Adrenal gland (tissue), 12 donors: Measurements from ENCODE around the gene LMAN1L. TPM values are rescaled to one million over a fixed set of nuclear protein-coding genes. Genes with fewer than 3 reads are reported as not detected.

Source experiments
- DNase-seq, 7 donors: peaks; one replicate each; pipeline ENCODE4 v3.0.0-alpha.2; 2019 to 2020
- H3K27ac ChIP-seq, 5 donors: fragments of 200-600 bp; sonication (generic) in 4 of 5; 1 replicate in 3 of 5; 2 replicates in 2 of 5; pipeline versions ENCODE4 v1.5.1 to v1.8.0; 2016 to 2020; ENCODE audit warnings: mild to moderate bottlenecking in 1 of 5
- H3K27me3 ChIP-seq: fragments of 200-600 bp; 2 replicates; pipeline ENCODE4 v1.8.0; 2021
- H3K36me3 ChIP-seq, 2 donors: fragments of 200-600 bp; replicated peaks in 1 of 2; 1 replicate in 1 of 2; 2 replicates in 1 of 2; pipeline versions ENCODE4 v1.5.1 to v1.8.0; 2018 to 2022
- H3K4me1 ChIP-seq, 2 donors: fragments of 200-600 bp; replicated peaks in 1 of 2; 1 replicate in 1 of 2; 2 replicates in 1 of 2; pipeline versions ENCODE4 v1.5.1 to v1.8.0; 2018 to 2021
- H3K4me3 ChIP-seq, 4 donors: fragments of 200-600 bp; sonication (generic) in 3 of 4; one replicate each; pipeline ENCODE4 v1.5.1; 2016 to 2018
- H3K9me3 ChIP-seq, 3 donors: fragments of 200-600 bp; sonication (generic) in 1 of 3; replicated peaks in 1 of 3; 1 replicate in 2 of 3; 2 replicates in 1 of 3; pipeline versions ENCODE4 v1.5.1 to v1.8.0; 2016 to 2021
- POLR2A ChIP-seq, 2 donors: fragments of 450-650 bp; IDR thresholded peaks; one replicate each; pipeline ENCODE4 v1.6.1; 2017; ENCODE audit warnings: antibody characterized with exemption in 2 of 2, mild to moderate bottlenecking in 2 of 2, moderate library complexity in 1 of 2
- WGBS, 4 donors: extraction: QIAGEN DNeasy Blood & Tissue Kit in 2 of 4; methylation state at CpG; one replicate each; pipeline versions ENCODE4 v1.1.5 to v1.1.7; 2013 to 2017; 5-methylcytosine and 5-hydroxymethylcytosine counted together
- intact Hi-C, 2 donors: fragments of 100-400 bp; cut with DNase I; formaldehyde crosslinking; loops; one replicate each; pipeline versions ENCODE4 v1.14.1 to v1.15.0; 2022 to 2023
- polyA plus RNA-seq, 3 donors: library from polyadenylated mRNA; stranded (reverse); fragments of 200-250 nt in 2 of 3; fragments of 350-450 nt in 1 of 3; fragmentation: Illumina TruSeq in 1 of 3; extraction: RNeasy Lipid Tissue Mini Kit (QIAGEN cat#74804) in 1 of 3; gene quantifications; one replicate each; pipeline ENCODE4 v1.2.3, GENCODE V29; 2013 to 2014
- total RNA-seq, 9 donors: library from RNA; depleted of rRNA in 4 of 9; stranded (reverse); fragments of >200 nt in 4 of 9; fragments of 120-200 nt in 1 of 9; fragmentation: NEBNext Ultra II Directional in 1 of 9; extraction: Animal tissue kit (Norgen Biotek cat#: 25700) in 1 of 9; gene quantifications; one replicate each; pipeline versions ENCODE4 v1.1.0 to v1.2.4, GENCODE V29; 2013 to 2023
- TF ChIP-seq, protein P1 (sequence below), 6 experiments: fragments of 450-650 bp in 4 of 6; fragments of 200-600 bp in 2 of 6; sonication (generic) in 1 of 6; IDR thresholded peaks; 1 replicate in 5 of 6; 2 replicates in 1 of 6; pipeline versions ENCODE4 v1.5.1 to v1.8.0; 2016 to 2021; ENCODE audit warnings: antibody characterized with exemption in 6 of 6, mild to moderate bottlenecking in 2 of 6, moderate library complexity in 1 of 6
- donor health status: healthy with polysubstance abuse.
- donor health status: Bipolar disorder and iron deficiency.
- donor health status: DM: yes; HTN: yes; CAD: no.
- donor health status: DM: no; HTN: no; CAD: no.
- donor health status: DM: no; HTN: no; CAD: no.
- donor health status: DM: yes; HTN: yes; CAD: no.

LMAN1L gene
- total and polyA plus RNA-seq, 12 donors: 0.28 to 12.5 (median 5.1) TPM; not detected in 1

DNA sequence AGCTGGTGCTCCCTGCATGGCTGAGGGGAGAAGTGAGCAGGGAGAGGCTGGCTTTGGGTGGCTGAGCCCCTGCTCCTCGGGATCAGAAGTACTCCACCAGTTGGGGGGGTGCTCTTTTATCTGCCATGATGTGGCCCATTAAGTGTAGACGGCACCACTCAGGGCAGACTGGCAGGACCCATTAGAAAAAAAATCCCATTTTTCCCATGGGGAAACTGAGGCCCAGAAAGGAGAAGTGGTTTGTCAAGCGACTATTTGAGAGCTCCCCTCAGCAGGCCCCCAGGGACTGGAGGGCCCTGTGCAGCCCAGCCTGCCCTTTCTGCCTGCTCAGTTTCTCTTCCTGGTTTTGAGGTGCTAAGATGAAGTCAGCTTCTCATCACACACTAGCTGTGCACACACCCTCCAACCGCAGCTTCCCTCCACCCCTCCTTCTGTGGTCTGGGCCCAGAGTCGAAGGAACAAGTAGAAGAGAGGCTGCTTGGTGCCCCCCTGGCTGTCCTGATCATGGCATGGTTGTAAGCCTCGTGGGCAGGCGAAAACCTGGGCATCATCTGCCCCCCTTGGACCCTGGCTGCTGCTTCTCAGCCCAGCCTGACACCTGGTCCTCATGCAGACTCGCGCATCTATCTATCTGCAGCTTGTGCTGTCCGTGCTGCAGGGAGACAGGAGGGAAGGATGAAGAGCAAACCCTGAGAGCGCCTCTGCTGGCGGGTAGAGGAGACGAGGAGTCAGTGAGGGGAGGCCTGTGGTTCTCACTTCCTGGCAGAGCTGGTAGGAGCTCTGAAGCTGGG lies 25.2 kb upstream of the LMAN1L start:
- H3K4me1 ChIP-seq: peaks cover 32 to 93% of the 10 kb centered on the region in 2 donors
- peak overlapping the region in 3 of 5 donors; percentile 31 to 83 (median 60) for H3K27ac ChIP-seq
- DNase-seq: peak in 6 of 7 donors; percentile 52 to 83 (median 64)
- H3K4me3 ChIP-seq: no peak overlapping the region
- no peaks in the 10 kb centered on the region for H3K9me3 ChIP-seq
- no peaks in the 10 kb centered on the region for H3K36me3 ChIP-seq
- intact Hi-C loops: no loop called here
- 46 to 67% (median 61%) methylated on average over 13 of the region's 13 CpGs for WGBS, 4 donors
- H3K27me3 ChIP-seq: no peaks in the 10 kb centered on the region
- TF ChIP-seq, protein P1, sequence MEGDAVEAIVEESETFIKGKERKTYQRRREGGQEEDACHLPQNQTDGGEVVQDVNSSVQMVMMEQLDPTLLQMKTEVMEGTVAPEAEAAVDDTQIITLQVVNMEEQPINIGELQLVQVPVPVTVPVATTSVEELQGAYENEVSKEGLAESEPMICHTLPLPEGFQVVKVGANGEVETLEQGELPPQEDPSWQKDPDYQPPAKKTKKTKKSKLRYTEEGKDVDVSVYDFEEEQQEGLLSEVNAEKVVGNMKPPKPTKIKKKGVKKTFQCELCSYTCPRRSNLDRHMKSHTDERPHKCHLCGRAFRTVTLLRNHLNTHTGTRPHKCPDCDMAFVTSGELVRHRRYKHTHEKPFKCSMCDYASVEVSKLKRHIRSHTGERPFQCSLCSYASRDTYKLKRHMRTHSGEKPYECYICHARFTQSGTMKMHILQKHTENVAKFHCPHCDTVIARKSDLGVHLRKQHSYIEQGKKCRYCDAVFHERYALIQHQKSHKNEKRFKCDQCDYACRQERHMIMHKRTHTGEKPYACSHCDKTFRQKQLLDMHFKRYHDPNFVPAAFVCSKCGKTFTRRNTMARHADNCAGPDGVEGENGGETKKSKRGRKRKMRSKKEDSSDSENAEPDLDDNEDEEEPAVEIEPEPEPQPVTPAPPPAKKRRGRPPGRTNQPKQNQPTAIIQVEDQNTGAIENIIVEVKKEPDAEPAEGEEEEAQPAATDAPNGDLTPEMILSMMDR (IDR thresholded peaks at IDR 0.05): peak in 4 of 6 experiments; percentile 23 to 38 (median 26)
- no peak for TF ChIP-seq POLR2A (IDR thresholded peaks at IDR 0.05)

GRCh38 chr15:74788042-74788682 lies 24.5 kb upstream of the LMAN1L start:
- H3K36me3 ChIP-seq: no peaks in the 10 kb centered on the region
- WGBS, 4 donors: 42 to 89% (median 51%) methylated on average over 4 to 7 of the region's 7 CpGs
- TF ChIP-seq, protein P1 (IDR thresholded peaks at IDR 0.05): no peak
- no peak for TF ChIP-seq POLR2A (IDR thresholded peaks at IDR 0.05)
- H3K4me1 ChIP-seq: peaks cover 28 to 92% of the 10 kb centered on the region in 2 donors
- no peaks in the 10 kb centered on the region for H3K9me3 ChIP-seq
- intact Hi-C loops: no loop called here
- H3K4me3 ChIP-seq: peak overlapping the region in 1 of 4 donors; percentile 9
- no peaks in the 10 kb centered on the region for H3K27me3 ChIP-seq
- no peak for DNase-seq
- H3K27ac ChIP-seq: peak overlapping the region in 2 of 5 donors; percentile 60 to 83

GRCh38 chr15:74788683-74789151 lies 23.9 kb upstream of the LMAN1L start:
- intact Hi-C loops: no loop called here
- Histone ChIP-seq H3K4me1 (peaks cover 26 to 92% of the 10 kb centered on the region in 2 donors), H3K27ac (peak overlapping the region in 3 of 5 donors; percentile 28 to 83 (median 60)), H3K4me3 (peak overlapping the region in 1 of 4 donors; percentile 9), H3K27me3 (no peaks in the 10 kb centered on the region), H3K9me3 (no peaks in the 10 kb centered on the region), H3K36me3 (no peaks in the 10 kb centered on the region)
- DNase-seq: no peak
- TF ChIP-seq, protein P1 (IDR thresholded peaks at IDR 0.05): no peak
- TF ChIP-seq POLR2A (IDR thresholded peaks at IDR 0.05): no peak
- WGBS, 4 donors: 61 to 81% (median 71%) methylated on average over 8 to 9 of the region's 9 CpGs

DNA sequence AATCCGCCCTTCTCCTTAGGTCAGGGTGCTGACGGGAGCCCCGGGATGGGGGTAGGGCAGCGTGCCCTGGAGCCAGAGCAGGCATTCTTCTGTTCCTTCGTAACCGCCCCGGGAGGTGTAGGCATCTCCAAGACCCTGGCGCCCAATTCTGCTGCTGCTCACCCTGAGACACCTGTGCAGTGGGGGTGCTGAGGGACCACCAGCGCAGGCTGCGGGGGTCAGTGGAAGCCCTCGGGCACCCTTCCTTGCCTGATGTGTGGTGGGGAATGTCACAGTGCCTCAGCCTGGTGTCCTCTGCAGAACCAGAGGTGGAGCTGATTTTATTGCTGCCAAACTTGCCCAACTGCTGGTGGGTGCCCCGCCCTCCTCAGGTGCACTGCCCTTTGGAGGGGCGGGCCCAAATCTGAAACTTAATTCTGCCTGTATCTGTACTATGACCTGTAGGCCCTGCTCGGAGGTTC lies 23.4 kb upstream of the LMAN1L start:
- peak overlapping the region in 1 of 4 donors; percentile 9 for H3K4me3 ChIP-seq
- H3K27me3 ChIP-seq: no peaks in the 10 kb centered on the region
- H3K4me1 ChIP-seq: peaks cover 26 to 88% of the 10 kb centered on the region in 2 donors
- peak overlapping the region in 3 of 5 donors; percentile 39 to 83 (median 60) for H3K27ac ChIP-seq
- DNase-seq: no peak
- no peaks in the 10 kb centered on the region for H3K9me3 ChIP-seq
- H3K36me3 ChIP-seq: no peaks in the 10 kb centered on the region
- TF ChIP-seq, protein P1 (IDR thresholded peaks at IDR 0.05): no peak
- TF ChIP-seq POLR2A (IDR thresholded peaks at IDR 0.05): no peak
- 65 to 80% (median 69%) methylated on average over 5 to 14 of the region's 14 CpGs for WGBS, 4 donors
- intact Hi-C loops: no loop called here
